ENCODE data around the gene NPTX2. TPM values are rescaled to one million over a fixed set of nuclear protein-coding genes. Genes with fewer than 3 reads are reported as not detected.

The NPTX2 gene
- total RNA-seq, 1 experiment from 2014 or later = not detected

DNA sequence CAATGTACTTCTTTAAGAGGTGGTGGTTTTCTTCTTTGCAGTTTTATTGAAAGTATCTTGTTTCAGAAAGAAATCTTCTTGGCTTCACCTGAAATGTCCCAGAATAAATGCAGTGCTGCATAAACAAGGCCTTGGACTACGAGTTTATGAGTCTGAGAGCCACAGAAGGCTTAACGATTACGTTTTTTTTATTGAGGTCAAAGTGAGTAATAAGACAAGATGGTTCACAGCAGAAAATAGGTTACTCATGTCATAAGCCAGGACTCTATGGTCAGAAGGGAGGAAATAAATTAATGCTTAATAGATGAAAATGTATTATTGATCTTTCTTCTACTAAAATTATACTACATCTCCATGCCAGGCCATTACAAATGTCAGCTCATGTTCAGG is 13.7 kb upstream of the NPTX2 start:
- H3K4me1 ChIP-seq = no peaks in the 10 kb centered on the region
- no peaks in the 10 kb centered on the region for H3K4me1 Mint-ChIP-seq (ENCODE audit: low read depth, unreplicated experiment)
- TF ChIP-seq CTCF (IDR thresholded peaks at IDR 0.05; ENCODE audit: insufficient read depth in 1 of 2, low read depth in 1 of 2, low read length in 1 of 2, severe bottlenecking in 1 of 2, unreplicated experiment in 1 of 2) = no peak
- peaks cover 12% of the 10 kb centered on the region for H3K27me3 Mint-ChIP-seq (ENCODE audit: insufficient read depth, unreplicated experiment)
- no peak overlapping the region for H3K27ac Mint-ChIP-seq (ENCODE audit: unreplicated experiment)
- H3K9me3 Mint-ChIP-seq (ENCODE audit: unreplicated experiment) = peaks cover 11% of the 10 kb centered on the region
- intact Hi-C loops (cut with micrococcal nuclease; ENCODE audit: unreplicated experiment) = no loop called here
- POLR2A ChIA-PET = no interaction called here
- no peak overlapping the region for H3K4me3 Mint-ChIP-seq (ENCODE audit: unreplicated experiment)
- H3K36me3 Mint-ChIP-seq (ENCODE audit: insufficient read depth, unreplicated experiment) = no peaks in the 10 kb centered on the region
- H3K27me3 ChIP-seq (replicated peaks; ENCODE audit: control insufficient read depth, insufficient read depth, low read length) = no peaks in the 10 kb centered on the region
- BruUV-seq (replicated peaks) = no TSS peak
- no peaks in the 10 kb centered on the region for H3K9me3 ChIP-seq
- CTCF ChIA-PET = no interaction called here
- H3K4me3 ChIP-seq (ENCODE audit: low read depth, low read length) = no peak overlapping the region
- no peaks in the 10 kb centered on the region for H3K36me3 ChIP-seq (ENCODE audit: control insufficient read depth, insufficient read depth, low read length)
- DNase-seq = no peak

GRCh38 chr7:98613601-98614425 is 3.3 kb upstream of the NPTX2 start:
- intact Hi-C loops (cut with micrococcal nuclease; ENCODE audit: unreplicated experiment) = no loop called here
- peak in 1 of 2 experiments; percentile 50 for DNase-seq

More at GRCh38 chr7:98613601-98614425, 3.3 kb upstream of the NPTX2 start:
- Mint-ChIP-seq H3K27me3 (ENCODE audit: insufficient read depth, unreplicated experiment) (peaks cover 4% of the 10 kb centered on the region), H3K9me3 (ENCODE audit: unreplicated experiment) (no peaks in the 10 kb centered on the region), H3K36me3 (ENCODE audit: insufficient read depth, unreplicated experiment) (no peaks in the 10 kb centered on the region), H3K27ac (ENCODE audit: unreplicated experiment) (no peak overlapping the region), H3K4me1 (ENCODE audit: low read depth, unreplicated experiment) (no peaks in the 10 kb centered on the region), H3K4me3 (ENCODE audit: unreplicated experiment) (no peak overlapping the region)
- Histone ChIP-seq H3K4me3 (ENCODE audit: low read depth, low read length) (no peak overlapping the region), H3K9me3 (no peaks in the 10 kb centered on the region), H3K27me3 (replicated peaks; ENCODE audit: control insufficient read depth, insufficient read depth, low read length) (no peaks in the 10 kb centered on the region), H3K4me1 (no peaks in the 10 kb centered on the region), H3K36me3 (ENCODE audit: control insufficient read depth, insufficient read depth, low read length) (no peaks in the 10 kb centered on the region)
- no TSS peak for BruUV-seq (replicated peaks)
- ChIA-PET CTCF (interaction anchor here (0.6 to 1.2 kb wide), 2 partner anchors 185 to 193 kb away, joined by 3 read pairs; no protein-coding TSS in a partner anchor), POLR2A (no interaction called here)
- no peak for TF ChIP-seq CTCF (IDR thresholded peaks at IDR 0.05; ENCODE audit: insufficient read depth in 1 of 2, low read depth in 1 of 2, low read length in 1 of 2, severe bottlenecking in 1 of 2, unreplicated experiment in 1 of 2)
